Heart left ventricle (tissue), 16 donors: Measurements from ENCODE around the gene ADAMTS12. TPM values are rescaled to one million over a fixed set of nuclear protein-coding genes. Genes with fewer than 3 reads are reported as not detected.

ENCODE experiments used
- ATAC-seq, 4 donors: fragments of 200-7000 bp; cut with Tn5 transposase; one replicate each; pipeline ENCODE4 v1.9.1; 2020 to 2022; ENCODE audit warnings: moderate library complexity in 4 of 4, mild to moderate bottlenecking in 3 of 4, moderate number of reproducible peaks in 1 of 4
- DNase-seq, 5 donors: peaks; one replicate each; pipeline ENCODE4 v3.0.0-alpha.2; 2020
- H3K27ac ChIP-seq, 12 donors: fragments of 200-600 bp; sonication (generic) in 4 of 12; one replicate each; pipeline versions ENCODE4 v1.5.0 to v1.8.0; 2016 to 2022; ENCODE audit warnings: mild to moderate bottlenecking in 2 of 12
- H3K27me3 ChIP-seq, 9 donors: fragments of 200-600 bp; sonication (generic) in 2 of 9; one replicate each; pipeline versions ENCODE4 v1.5.1 to v1.8.0; 2016 to 2022; ENCODE audit warnings: mild to moderate bottlenecking in 3 of 9
- H3K36me3 ChIP-seq, 9 donors: fragments of 200-600 bp; sonication (generic) in 2 of 9; one replicate each; pipeline versions ENCODE4 v1.5.0 to v1.8.0; 2018 to 2022; ENCODE audit warnings: mild to moderate bottlenecking in 2 of 9
- H3K4me1 ChIP-seq, 12 donors: fragments of 200-600 bp; sonication (generic) in 4 of 12; one replicate each; pipeline versions ENCODE4 v1.5.0 to v1.8.0; 2016 to 2022; ENCODE audit warnings: mild to moderate bottlenecking in 3 of 12
- H3K4me3 ChIP-seq, 12 donors: fragments of 200-600 bp; sonication (generic) in 4 of 12; one replicate each; pipeline versions ENCODE4 v1.5.0 to v1.8.0; 2017 to 2022; ENCODE audit warnings: mild to moderate bottlenecking in 9 of 12, moderate library complexity in 4 of 12
- H3K9me3 ChIP-seq, 12 donors: fragments of 200-600 bp; sonication (generic) in 4 of 12; one replicate each; pipeline versions ENCODE4 v1.5.0 to v1.8.0; 2016 to 2022; ENCODE audit warnings: mild to moderate bottlenecking in 1 of 12
- CTCF ChIP-seq, 12 donors: fragments of 200-600 bp; sonication (generic) in 4 of 12; IDR thresholded peaks; one replicate each; pipeline versions ENCODE4 v1.5.0 to v1.8.0; 2018 to 2022; ENCODE audit warnings: antibody characterized with exemption in 12 of 12, mild to moderate bottlenecking in 5 of 12
- POLR2A ChIP-seq, 2 donors: fragments of 450-650 bp; IDR thresholded peaks; one replicate each; pipeline ENCODE4 v1.6.1; 2017; ENCODE audit warnings: antibody characterized with exemption in 2 of 2, mild to moderate bottlenecking in 2 of 2, moderate library complexity in 2 of 2
- WGBS, 4 donors: extraction: QIAGEN DNeasy Blood & Tissue Kit in 2 of 4; methylation state at CpG; one replicate each; pipeline versions ENCODE4 v1.1.5 to v1.1.7; 2013 to 2018; 5-methylcytosine and 5-hydroxymethylcytosine counted together
- intact Hi-C, 10 donors: fragments of 100-400 bp; cut with DNase I; formaldehyde crosslinking; loops; one replicate each; pipeline versions ENCODE4 v1.11.1 to v1.14.2; 2022
- polyA plus RNA-seq, 2 donors: library from polyadenylated mRNA; stranded (reverse); fragments of 200-250 nt; gene quantifications; one replicate each; pipeline ENCODE4 v1.2.3, GENCODE V29; 2013
- total RNA-seq, 9 donors: library from RNA; depleted of rRNA in 2 of 9; stranded (reverse); fragments of >200 nt in 2 of 9; fragmentation: NEBNext Ultra II Directional in 3 of 9; extraction: Animal tissue kit (Norgen Biotek cat#: 25700) in 3 of 9; gene quantifications; one replicate each; pipeline versions ENCODE4 v1.1.0 to v1.2.4, GENCODE V29; 2016 to 2023
- donor health status: ischemic (EF 13 %, LVEDD 7.1; RV severe dilation, severe dysfunction).
- donor health status: healthy with polysubstance abuse.
- donor health status: DM: no; HTN: yes; CAD: no.
- donor health status: DM: no; HTN: no; CAD: no.
- donor health status: ischemic (EF 25% LVEDD 6.9; RV normal size, moderate dysfunction).
- donor health status: ischemic (EF 25% LVEDD 5.7; RV mildly dilated, moderate dysfunction).
- donor health status: healthy.
- donor health status: DM: yes; HTN: yes; CAD: no.
- donor health status: ischemic (EF 35%, LVEDD 5.7; RV mildly dilated, moderate dysfunction).
- donor health status: nonischemic (EF 11% LVEDD 7.7; RV severe dilation, severe dysfunction).
- donor health status: DM: yes; HTN: yes; CAD: no.
- donor health status: PGD.
- donor health status: ischemic (EF 29% LVEDD 5.4; RV normal size, mild dysfunction).
- donor health status: nonischemic (EF 23%, LVEDD 6.1; RV moderate dilation, normal function).

Gene ADAMTS12
- total and polyA plus RNA-seq, 11 donors, result 0.72 to 4.7 (median 1.7) TPM

- ATAC-seq (no peak), DNase-seq (no peak)
- H3K9me3 ChIP-seq, result no peaks in the 10 kb centered on the region
- H3K36me3 ChIP-seq, result peaks cover 0 to 35% (median 25%) of the 10 kb centered on the region in 9 donors
- H3K4me3 ChIP-seq, result no peak overlapping the region
- H3K27me3 ChIP-seq, result no peaks in the 10 kb centered on the region
- H3K4me1 ChIP-seq, result no peaks in the 10 kb centered on the region
- H3K27ac ChIP-seq, result no peak overlapping the region
- intact Hi-C loops, result loop anchor here in 2 of 10 donors (2.0 to 10.0 kb wide), 3 partner anchors 25 to 485 kb away; partner anchors contain the start of gene RXFP3 (in 2 of the 2)
- TF ChIP-seq POLR2A (IDR thresholded peaks at IDR 0.05), result no peak
- WGBS, 4 donors, result 94 to 99% (median 98%) methylated on average over 3 of the region's 3 CpGs
These were observed 412.5 kb downstream of the ADAMTS12 start for GRCh38 chr5:33479311-33479710.

- Histone ChIP-seq H3K36me3 (peaks cover 0 to 46% (median 37%) of the 10 kb centered on the region in 9 donors), H3K9me3 (no peaks in the 10 kb centered on the region), H3K4me3 (no peak overlapping the region), H3K4me1 (no peaks in the 10 kb centered on the region), H3K27me3 (no peaks in the 10 kb centered on the region), H3K27ac (no peak overlapping the region)
- TF ChIP-seq POLR2A (IDR thresholded peaks at IDR 0.05), result no peak
- no peak for TF ChIP-seq CTCF (IDR thresholded peaks at IDR 0.05)
- DNase-seq (no peak), ATAC-seq (no peak)
- intact Hi-C loops, result loop anchor here in 2 of 10 donors (2.0 to 10.0 kb wide), 3 partner anchors 27 to 487 kb away; partner anchors contain the start of gene RXFP3 (in 2 of the 2)
- WGBS, 4 donors, result 97 to 100% (median 98%) methylated on average over 2 of the region's 2 CpGs
These were observed 414.0 kb downstream of the ADAMTS12 start for GRCh38 chr5:33477816-33478215.

- no peak overlapping the region for H3K4me3 ChIP-seq
- no peaks in the 10 kb centered on the region for H3K27me3 ChIP-seq
- H3K9me3 ChIP-seq, result no peaks in the 10 kb centered on the region
- no peak for TF ChIP-seq CTCF (IDR thresholded peaks at IDR 0.05)
- TF ChIP-seq POLR2A (IDR thresholded peaks at IDR 0.05), result no peak
- peaks cover 0 to 55% (median 43%) of the 10 kb centered on the region in 9 donors for H3K36me3 ChIP-seq
- DNase-seq (no peak), ATAC-seq (no peak)
- no peaks in the 10 kb centered on the region for H3K4me1 ChIP-seq
- intact Hi-C loops, result loop anchor here in 2 of 10 donors (10.0 kb wide), 2 partner anchors 458 to 488 kb away; partner anchors contain the start of gene RXFP3 (in 2 of the 2)
- H3K27ac ChIP-seq, result no peak overlapping the region
- WGBS, 4 donors, result 94 to 98% (median 97%) methylated on average over 3 of the region's 3 CpGs
These were observed 414.8 kb downstream of the ADAMTS12 start for GRCh38 chr5:33476992-33477391.

- Histone ChIP-seq H3K4me3 (no peak overlapping the region), H3K27me3 (no peaks in the 10 kb centered on the region), H3K27ac (no peak overlapping the region), H3K9me3 (no peaks in the 10 kb centered on the region), H3K4me1 (no peaks in the 10 kb centered on the region), H3K36me3 (peaks cover 0 to 68% (median 56%) of the 10 kb centered on the region in 9 donors)
- WGBS, 4 donors, result 87 to 95% (median 94%) methylated on average over 5 of the region's 5 CpGs
- intact Hi-C loops, result loop anchor here in 2 of 10 donors (10.0 kb wide), 2 partner anchors 459 to 489 kb away; partner anchors contain the start of gene RXFP3 (in 2 of the 2)
- ATAC-seq (no peak), DNase-seq (no peak)
- TF ChIP-seq POLR2A (IDR thresholded peaks at IDR 0.05) (no peak), CTCF (IDR thresholded peaks at IDR 0.05) (no peak)
These were observed 416.1 kb downstream of the ADAMTS12 start for GRCh38 chr5:33475706-33476105.
